Measurements from ENCODE around the gene DOCK8. TPM values are rescaled to one million over a fixed set of nuclear protein-coding genes. Genes with fewer than 3 reads are reported as not detected.

The DOCK8 gene
- total and polyA plus RNA-seq, 2 experiments from 2014 or later = not detected

GRCh38 chr9:318646-319045 lies 104.0 kb downstream of the DOCK8 start:
- H3K9me2 ChIP-seq (ENCODE audit: insufficient read depth) = no peaks in the 10 kb centered on the region
- no peaks in the 10 kb centered on the region for H3K9me3 ChIP-seq (ENCODE audit: low read depth)
- no peak overlapping the region for H3K9ac ChIP-seq
- 31 to 43% methylated on average over 4 of the region's 4 CpGs for WGBS, 2 experiments (ENCODE audit: low coverage in 1 of 2, low lambda C conversion rate in 2 of 2, missing lambda C conversion rate in 2 of 2)
- DNase-seq = no peak
- H3F3A ChIP-seq (ENCODE audit: insufficient read depth) = no peaks in the 10 kb centered on the region
- no peak overlapping the region for H3K27ac ChIP-seq
- H3K36me3 ChIP-seq (ENCODE audit: low read depth) = no peaks in the 10 kb centered on the region
- H3K27me3 ChIP-seq (replicated peaks; ENCODE audit: insufficient read depth) = peaks cover 5% of the 10 kb centered on the region; the same call in 1 of the 2 replicates
- in situ Hi-C loops (cut with MboI) = no loop called here
- no peaks in the 10 kb centered on the region for H3K79me2 ChIP-seq (ENCODE audit: insufficient read depth)
- H3K4me2 ChIP-seq (ENCODE audit: unreplicated experiment) = no peak overlapping the region
- no peaks in the 10 kb centered on the region for H3K4me1 ChIP-seq (ENCODE audit: insufficient read depth)
- no peak overlapping the region for H3K4me3 ChIP-seq
- H4K20me1 ChIP-seq (ENCODE audit: insufficient read depth) = no peaks in the 10 kb centered on the region
- TF ChIP-seq EZH2 (IDR thresholded peaks at IDR 0.05; ENCODE audit: insufficient read depth, poor library complexity, severe bottlenecking) = no peak
- TF ChIP-seq EZH2phosphoT487 (IDR thresholded peaks at IDR 0.05; ENCODE audit: insufficient read depth, low read depth) = no peak
- no peak overlapping the region for H2AFZ ChIP-seq

DNA sequence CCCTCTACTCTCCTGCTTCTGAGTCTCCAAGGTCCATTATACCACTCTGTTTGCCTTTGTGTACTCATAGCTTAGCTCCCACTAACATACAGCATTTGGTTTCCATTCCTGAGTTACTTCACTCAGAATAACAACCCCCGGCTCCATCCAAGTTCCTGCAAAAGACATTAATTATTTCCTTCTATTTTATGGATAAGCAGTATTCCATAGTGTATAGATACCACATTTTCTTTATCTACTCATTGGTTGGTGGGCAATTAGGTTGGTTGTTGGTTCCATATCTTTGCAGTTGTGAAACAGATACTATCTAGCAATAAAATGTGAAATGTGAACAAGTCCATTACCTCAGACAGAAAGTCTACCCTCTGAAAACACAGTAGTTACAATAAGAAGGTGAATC lies 110.3 kb downstream of the DOCK8 start:
- 29 to 36% methylated on average over 1 of the region's 1 CpG for whole genome bisulfite sequencing, 2 experiments (ENCODE audit: low coverage in 1 of 2, low lambda C conversion rate in 2 of 2, missing lambda C conversion rate in 2 of 2)
- in situ Hi-C loops (cut with MboI) = no loop called here
- H3K9me3 ChIP-seq (ENCODE audit: low read depth) = no peaks in the 10 kb centered on the region

GRCh38 chr9:326667-327066 lies 112.0 kb downstream of the DOCK8 start:
- Histone ChIP-seq H3K36me3 (ENCODE audit: low read depth) (no peaks in the 10 kb centered on the region), H3K27me3 (replicated peaks; ENCODE audit: insufficient read depth) (no peaks in the 10 kb centered on the region), H4K20me1 (ENCODE audit: insufficient read depth) (no peaks in the 10 kb centered on the region), H3K79me2 (ENCODE audit: insufficient read depth) (no peaks in the 10 kb centered on the region), H3K27ac (no peak overlapping the region), H3K9ac (no peak overlapping the region), H3K4me3 (no peak overlapping the region), H3K9me2 (ENCODE audit: insufficient read depth) (no peaks in the 10 kb centered on the region), H3F3A (ENCODE audit: insufficient read depth) (no peaks in the 10 kb centered on the region), H3K4me2 (ENCODE audit: unreplicated experiment) (no peak overlapping the region), H3K9me3 (ENCODE audit: low read depth) (no peaks in the 10 kb centered on the region), H3K4me1 (ENCODE audit: insufficient read depth) (no peaks in the 10 kb centered on the region), H2AFZ (no peak overlapping the region)
- TF ChIP-seq EZH2phosphoT487 (IDR thresholded peaks at IDR 0.05; ENCODE audit: insufficient read depth, low read depth) (no peak), EZH2 (IDR thresholded peaks at IDR 0.05; ENCODE audit: insufficient read depth, poor library complexity, severe bottlenecking) (no peak)
- 20% methylated on average over 2 of the region's 2 CpGs for WGBS, 2 experiments (ENCODE audit: low coverage in 1 of 2, low lambda C conversion rate in 2 of 2, missing lambda C conversion rate in 2 of 2)
- DNase-seq = no peak
- in situ Hi-C loops (cut with MboI) = no loop called here

More for the DNA sequence above, 110.3 kb downstream of the DOCK8 start:
- Histone ChIP-seq H3K36me3 (ENCODE audit: low read depth) (no peaks in the 10 kb centered on the region), H3K27me3 (replicated peaks; ENCODE audit: insufficient read depth) (no peaks in the 10 kb centered on the region), H3F3A (ENCODE audit: insufficient read depth) (no peaks in the 10 kb centered on the region), H3K4me3 (no peak overlapping the region), H3K79me2 (ENCODE audit: insufficient read depth) (no peaks in the 10 kb centered on the region), H3K4me2 (ENCODE audit: unreplicated experiment) (no peak overlapping the region), H3K9me2 (ENCODE audit: insufficient read depth) (no peaks in the 10 kb centered on the region), H3K4me1 (ENCODE audit: insufficient read depth) (no peaks in the 10 kb centered on the region), H4K20me1 (ENCODE audit: insufficient read depth) (no peaks in the 10 kb centered on the region), H3K9ac (no peak overlapping the region), H3K27ac (no peak overlapping the region), H2AFZ (no peak overlapping the region)
- TF ChIP-seq EZH2 (IDR thresholded peaks at IDR 0.05; ENCODE audit: insufficient read depth, poor library complexity, severe bottlenecking) (no peak), EZH2phosphoT487 (IDR thresholded peaks at IDR 0.05; ENCODE audit: insufficient read depth, low read depth) (no peak)
- no peak for DNase-seq

DNA sequence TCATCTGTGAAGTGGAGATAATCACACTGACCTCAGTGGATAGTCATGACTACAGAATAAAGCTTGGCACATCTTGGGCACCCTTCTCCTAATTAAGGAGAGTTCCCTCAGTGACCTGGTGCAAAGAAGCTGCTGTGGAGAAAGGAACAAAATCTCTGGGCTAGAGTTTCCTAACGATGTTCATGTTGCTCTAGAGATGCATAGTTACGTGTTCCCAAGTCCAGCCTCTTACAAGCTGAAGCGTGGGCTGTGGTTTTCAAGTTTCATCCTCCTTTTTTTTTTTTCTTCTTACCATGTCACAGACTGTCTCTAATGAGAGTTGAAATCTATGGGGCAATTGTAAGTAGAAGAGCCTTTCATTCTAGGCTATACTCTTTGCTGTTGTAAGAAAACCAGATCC lies 113.8 kb downstream of the DOCK8 start:
- Histone ChIP-seq H3K9me3 (ENCODE audit: low read depth) (no peaks in the 10 kb centered on the region), H3K27ac (no peak overlapping the region), H2AFZ (no peak overlapping the region), H4K20me1 (ENCODE audit: insufficient read depth) (no peaks in the 10 kb centered on the region), H3K9ac (no peak overlapping the region), H3K36me3 (ENCODE audit: low read depth) (no peaks in the 10 kb centered on the region), H3F3A (ENCODE audit: insufficient read depth) (no peaks in the 10 kb centered on the region), H3K79me2 (ENCODE audit: insufficient read depth) (no peaks in the 10 kb centered on the region), H3K9me2 (ENCODE audit: insufficient read depth) (no peaks in the 10 kb centered on the region), H3K27me3 (replicated peaks; ENCODE audit: insufficient read depth) (no peaks in the 10 kb centered on the region), H3K4me1 (ENCODE audit: insufficient read depth) (no peaks in the 10 kb centered on the region), H3K4me2 (ENCODE audit: unreplicated experiment) (no peak overlapping the region), H3K4me3 (no peak overlapping the region)
- TF ChIP-seq EZH2 (IDR thresholded peaks at IDR 0.05; ENCODE audit: insufficient read depth, poor library complexity, severe bottlenecking) (no peak), EZH2phosphoT487 (IDR thresholded peaks at IDR 0.05; ENCODE audit: insufficient read depth, low read depth) (no peak)
- DNase-seq = no peak
- in situ Hi-C loops (cut with MboI) = no loop called here
- 42 to 46% methylated on average over 3 of the region's 3 CpGs for WGBS, 2 experiments (ENCODE audit: low coverage in 1 of 2, low lambda C conversion rate in 2 of 2, missing lambda C conversion rate in 2 of 2)

GRCh38 chr9:331197-331596 lies 116.5 kb downstream of the DOCK8 start:
- H4K20me1 ChIP-seq (ENCODE audit: insufficient read depth) = no peaks in the 10 kb centered on the region
- H3K79me2 ChIP-seq (ENCODE audit: insufficient read depth) = no peaks in the 10 kb centered on the region
- H3K4me3 ChIP-seq = no peak overlapping the region
- TF ChIP-seq EZH2 (IDR thresholded peaks at IDR 0.05; ENCODE audit: insufficient read depth, poor library complexity, severe bottlenecking) = no peak
- no peak for TF ChIP-seq EZH2phosphoT487 (IDR thresholded peaks at IDR 0.05; ENCODE audit: insufficient read depth, low read depth)
- DNase-seq = no peak
- H3K27me3 ChIP-seq (replicated peaks; ENCODE audit: insufficient read depth) = no peaks in the 10 kb centered on the region
- no peaks in the 10 kb centered on the region for H3K36me3 ChIP-seq (ENCODE audit: low read depth)
- in situ Hi-C loops (cut with MboI) = no loop called here
- H3F3A ChIP-seq (ENCODE audit: insufficient read depth) = no peaks in the 10 kb centered on the region
- no peaks in the 10 kb centered on the region for H3K9me2 ChIP-seq (ENCODE audit: insufficient read depth)
- no peak overlapping the region for H3K27ac ChIP-seq
- no peak overlapping the region for H3K4me2 ChIP-seq (ENCODE audit: unreplicated experiment)
- H2AFZ ChIP-seq = no peak overlapping the region
- WGBS, 2 experiments (ENCODE audit: low coverage in 1 of 2, low lambda C conversion rate in 2 of 2, missing lambda C conversion rate in 2 of 2) = 8 to 9% methylated on average over 3 of the region's 3 CpGs
- H3K9ac ChIP-seq = no peak overlapping the region
- no peaks in the 10 kb centered on the region for H3K9me3 ChIP-seq (ENCODE audit: low read depth)
- H3K4me1 ChIP-seq (ENCODE audit: insufficient read depth) = no peaks in the 10 kb centered on the region

Data from GM23248 (cell line).